Gastroesophageal sphincter (tissue), 3 donors: ENCODE data around the gene CCL24.

Source experiments
- POLR2A ChIP-seq, 2 donors: fragments of 450-650 bp; IDR thresholded peaks; one replicate each; pipeline ENCODE4 v1.6.1; 2017; ENCODE audit warnings: antibody characterized with exemption in 2 of 2, mild to moderate bottlenecking in 2 of 2, moderate library complexity in 1 of 2
- TF ChIP-seq, protein P1 (sequence below), 4 experiments: fragments of 200-600 bp in 2 of 4; fragments of 450-650 bp in 2 of 4; sonication (generic) in 1 of 4; IDR thresholded peaks; one replicate each; pipeline ENCODE4 v1.5.1; 2017 to 2019; ENCODE audit warnings: antibody characterized with exemption in 4 of 4, mild to moderate bottlenecking in 2 of 4, moderate library complexity in 2 of 4

DNA sequence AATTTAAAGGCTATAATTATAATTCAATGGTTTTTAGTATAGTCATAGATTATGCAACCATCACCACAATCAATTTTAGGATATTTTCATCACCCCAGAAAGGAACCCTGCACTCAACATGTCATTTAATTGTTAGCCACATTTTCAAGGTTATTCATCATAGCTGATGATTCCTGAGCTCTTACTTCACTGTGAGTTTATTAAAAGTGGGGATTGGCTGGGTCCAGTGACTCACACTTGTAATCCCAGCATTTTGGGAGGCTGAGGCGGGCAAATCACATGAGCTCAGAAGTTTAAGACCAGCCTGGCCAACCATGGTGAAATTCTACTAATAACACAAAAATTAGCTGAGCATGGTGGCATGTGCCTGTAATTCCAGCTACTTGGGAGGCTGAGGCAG, 42.4 kb downstream of the CCL24 start:
- TF ChIP-seq POLR2A (IDR thresholded peaks at IDR 0.05) = no peak
- TF ChIP-seq, protein P1, sequence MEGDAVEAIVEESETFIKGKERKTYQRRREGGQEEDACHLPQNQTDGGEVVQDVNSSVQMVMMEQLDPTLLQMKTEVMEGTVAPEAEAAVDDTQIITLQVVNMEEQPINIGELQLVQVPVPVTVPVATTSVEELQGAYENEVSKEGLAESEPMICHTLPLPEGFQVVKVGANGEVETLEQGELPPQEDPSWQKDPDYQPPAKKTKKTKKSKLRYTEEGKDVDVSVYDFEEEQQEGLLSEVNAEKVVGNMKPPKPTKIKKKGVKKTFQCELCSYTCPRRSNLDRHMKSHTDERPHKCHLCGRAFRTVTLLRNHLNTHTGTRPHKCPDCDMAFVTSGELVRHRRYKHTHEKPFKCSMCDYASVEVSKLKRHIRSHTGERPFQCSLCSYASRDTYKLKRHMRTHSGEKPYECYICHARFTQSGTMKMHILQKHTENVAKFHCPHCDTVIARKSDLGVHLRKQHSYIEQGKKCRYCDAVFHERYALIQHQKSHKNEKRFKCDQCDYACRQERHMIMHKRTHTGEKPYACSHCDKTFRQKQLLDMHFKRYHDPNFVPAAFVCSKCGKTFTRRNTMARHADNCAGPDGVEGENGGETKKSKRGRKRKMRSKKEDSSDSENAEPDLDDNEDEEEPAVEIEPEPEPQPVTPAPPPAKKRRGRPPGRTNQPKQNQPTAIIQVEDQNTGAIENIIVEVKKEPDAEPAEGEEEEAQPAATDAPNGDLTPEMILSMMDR (IDR thresholded peaks at IDR 0.05) = no peak
